Psoas muscle (tissue), 8 donors: Measurements from ENCODE around the gene MRPS33. TPM values are rescaled to one million over a fixed set of nuclear protein-coding genes. Genes with fewer than 3 reads are reported as not detected.

Source experiments
- ATAC-seq, 4 donors: fragments of 200-7000 bp; cut with Tn5 transposase; one replicate each; pipeline ENCODE4 v1.9.1; 2020; ENCODE audit warnings: moderate library complexity in 3 of 4, mild to moderate bottlenecking in 2 of 4
- DNase-seq, 2 donors: peaks; one replicate each; pipeline ENCODE4 v3.0.0-alpha.2; 2020
- H3K27ac ChIP-seq: fragments of 200-600 bp; one replicate; pipeline ENCODE4 v1.8.0; 2022
- H3K27me3 ChIP-seq, 3 donors: fragments of 200-600 bp in 1 of 3; one replicate each; pipeline versions ENCODE4 v1.6.1 to v1.8.0; 2013 to 2022; ENCODE audit warnings: low read length in 2 of 3, mild to moderate bottlenecking in 2 of 3, moderate library complexity in 1 of 3; ENCODE audit not compliant: insufficient read depth in 3 of 3
- H3K36me3 ChIP-seq, 2 donors: fragments of 200-600 bp in 1 of 2; one replicate each; pipeline versions ENCODE4 v1.6.1 to v1.8.0; 2013 to 2022; ENCODE audit warnings: low read depth in 1 of 2, mild to moderate bottlenecking in 1 of 2, moderate library complexity in 1 of 2; ENCODE audit not compliant: insufficient read depth in 1 of 2
- H3K4me1 ChIP-seq: fragments of 200-600 bp; one replicate; pipeline ENCODE4 v1.8.0; 2022
- H3K4me3 ChIP-seq: fragments of 200-600 bp; one replicate; pipeline ENCODE4 v1.8.0; 2022; ENCODE audit warnings: mild to moderate bottlenecking
- H3K9me3 ChIP-seq: fragments of 200-600 bp; one replicate; pipeline ENCODE4 v1.8.0; 2022
- CTCF ChIP-seq: fragments of 200-600 bp; IDR thresholded peaks from one replicate; pipeline ENCODE4 v1.8.0; 2022; ENCODE audit warnings: antibody characterized with exemption
- WGBS, 3 donors: extraction: QIAGEN DNeasy Blood & Tissue Kit; methylation state at CpG; one replicate each; pipeline versions ENCODE4 v1.1.6 to v1.1.7; 2013; 5-methylcytosine and 5-hydroxymethylcytosine counted together
- intact Hi-C, 2 donors: fragments of 100-400 bp; cut with DNase I; formaldehyde crosslinking; loops; one replicate each; pipeline versions ENCODE4 v1.11.0 to v1.14.2; 2022
- polyA plus RNA-seq, 3 donors: library from polyadenylated mRNA; stranded (reverse); fragments of 200-250 nt; gene quantifications; one replicate each; pipeline ENCODE4 v1.2.3, GENCODE V29; 2013
- total RNA-seq, 4 donors: library from RNA; stranded (reverse); fragmentation: NEBNext Ultra II Directional in 2 of 4; extraction: Animal tissue kit (Norgen Biotek cat#: 25700) in 2 of 4; gene quantifications; one replicate each; pipeline versions ENCODE4 v1.2.1 to v1.2.4, GENCODE V29; 2021 to 2023
- donor health status: healthy with polysubstance abuse.
- donor health status: DM: no; HTN: no; CAD: no; lungs with moderate emphysema.
- donor health status: Bipolar disorder and iron deficiency.
- donor health status: healthy.
- donor health status: DM: yes; HTN: yes; CAD: no.
- donor health status: DM: no; HTN: no; CAD: no.
- donor health status: DM: no; HTN: no; CAD: no.
- donor health status: DM: yes; HTN: yes; CAD: no.

MRPS33 gene
- total and polyA plus RNA-seq, 7 donors: 70.5 to 131 (median 102) TPM

DNA sequence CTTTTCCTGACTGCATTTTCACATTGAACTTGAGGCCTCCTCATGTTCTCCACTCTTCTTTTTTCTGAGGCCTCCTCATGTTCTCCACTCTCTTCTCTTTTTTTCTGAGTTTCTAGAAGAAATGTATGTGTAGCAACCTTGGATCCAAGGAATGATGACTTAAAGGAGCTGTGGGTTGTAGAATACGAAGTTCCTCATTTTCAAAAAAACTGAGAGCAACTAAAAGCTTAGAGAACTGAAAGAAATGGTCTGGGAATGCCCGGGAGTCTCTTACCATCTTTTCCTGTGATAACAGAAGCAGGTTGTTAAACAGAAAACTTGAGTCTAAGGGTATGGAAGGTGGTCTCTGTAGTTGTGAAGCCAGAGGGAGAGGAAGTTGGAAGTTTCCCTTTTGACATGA lies 32.8 kb downstream of the MRPS33 start:
- H3K4me1 ChIP-seq: no peaks in the 10 kb centered on the region
- TF ChIP-seq CTCF: no peak
- no peak overlapping the region for H3K27ac ChIP-seq
- no peak overlapping the region for H3K4me3 ChIP-seq
- peaks cover 11% of the 10 kb centered on the region for H3K9me3 ChIP-seq
- no peaks in the 10 kb centered on the region for H3K36me3 ChIP-seq
- 57 to 76% (median 64%) methylated on average over 2 of the region's 2 CpGs for WGBS, 3 donors
- DNase-seq: no peak
- intact Hi-C loops: no loop called here
- H3K27me3 ChIP-seq: no peaks in the 10 kb centered on the region
- no peak for ATAC-seq

GRCh38 chr7:140977741-140978140 lies 37.0 kb downstream of the MRPS33 start:
- Histone ChIP-seq H3K36me3 (no peaks in the 10 kb centered on the region), H3K4me1 (no peaks in the 10 kb centered on the region), H3K9me3 (no peaks in the 10 kb centered on the region), H3K4me3 (no peak overlapping the region), H3K27me3 (no peaks in the 10 kb centered on the region), H3K27ac (no peak overlapping the region)
- DNase-seq (no peak), ATAC-seq (no peak)
- intact Hi-C loops: no loop called here
- 72 to 82% (median 76%) methylated on average over 1 of the region's 1 CpG for WGBS, 3 donors
- no peak for TF ChIP-seq CTCF

DNA sequence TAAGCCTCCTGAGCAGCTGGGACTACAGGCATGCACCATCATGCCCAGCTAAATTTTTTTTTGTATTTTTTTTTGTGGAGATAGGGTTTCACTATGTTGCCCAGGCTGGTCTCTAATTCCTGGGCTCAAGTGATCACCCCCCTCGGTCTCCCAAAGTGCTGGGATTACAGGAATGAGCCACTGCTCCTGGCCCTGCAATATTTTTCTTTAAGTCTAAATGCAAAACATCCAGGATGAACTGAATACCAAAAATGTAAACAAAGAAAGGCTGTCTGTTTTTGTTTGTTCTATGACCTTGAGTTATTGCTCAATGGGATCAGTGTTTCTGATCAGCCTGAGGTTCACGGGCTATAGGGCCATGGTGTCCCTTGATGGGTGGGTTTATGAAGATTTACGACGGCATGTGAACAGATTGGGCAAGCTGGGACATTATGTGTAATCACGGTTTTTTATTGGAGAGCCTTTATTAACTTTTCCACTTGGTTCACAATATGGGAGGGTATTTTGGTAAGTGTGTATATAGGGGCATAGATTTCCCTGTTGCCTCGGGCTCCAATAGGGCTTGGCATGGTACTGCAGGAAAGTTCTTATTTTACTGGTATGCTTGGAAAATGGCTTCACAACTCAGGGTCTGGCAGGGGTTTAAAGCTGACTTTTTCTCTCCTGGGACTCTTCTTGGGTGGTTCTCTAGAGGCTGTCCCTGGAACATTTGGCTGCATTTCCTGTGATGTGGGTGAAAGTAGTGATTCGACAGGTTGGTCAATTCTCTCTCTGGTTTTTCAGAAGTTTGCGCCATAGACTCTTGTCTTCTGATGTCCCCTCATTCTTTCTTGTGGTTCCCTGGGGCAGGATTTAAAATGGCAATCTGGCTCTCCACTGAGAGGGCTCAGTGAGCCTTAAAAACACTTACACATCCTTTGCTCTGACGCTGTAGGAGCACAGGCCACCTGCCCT lies 41.6 kb downstream of the MRPS33 start:
- ATAC-seq (no peak), DNase-seq (no peak)
- Histone ChIP-seq H3K9me3 (no peaks in the 10 kb centered on the region), H3K4me3 (no peak overlapping the region), H3K27me3 (no peaks in the 10 kb centered on the region), H3K36me3 (no peaks in the 10 kb centered on the region), H3K27ac (no peak overlapping the region), H3K4me1 (no peaks in the 10 kb centered on the region)
- intact Hi-C loops: no loop called here
- TF ChIP-seq CTCF: no peak
- WGBS, 3 donors: 61 to 68% (median 66%) methylated on average over 9 of the region's 9 CpGs

- H3K36me3 ChIP-seq: no peaks in the 10 kb centered on the region
- TF ChIP-seq CTCF: no peak
- DNase-seq: no peak
- ATAC-seq: no peak
- no peaks in the 10 kb centered on the region for H3K27me3 ChIP-seq
- intact Hi-C loops: no loop called here
- H3K4me1 ChIP-seq: no peaks in the 10 kb centered on the region
- no peaks in the 10 kb centered on the region for H3K9me3 ChIP-seq
- no peak overlapping the region for H3K4me3 ChIP-seq
- H3K27ac ChIP-seq: no peak overlapping the region
- 69 to 83% (median 80%) methylated on average over 2 of the region's 2 CpGs for WGBS, 3 donors
Observed at GRCh38 chr7:140972344-140972743, 42.4 kb downstream of the MRPS33 start.
